HG03060 (cell line): ENCODE results near the gene FXYD7.
"Not testable (repeated sequence)": the region's sequence is repeated elsewhere in the genome, so short reads cannot be mapped to it uniquely, and the experiment has no call there.

Experiments
- ATAC-seq: cut with Tn5 transposase; IDR thresholded peaks from one replicate; pipeline ENCODE4 v1.9.1; 2021; ENCODE audit warnings: low read depth, moderate number of reproducible peaks; ENCODE audit not compliant: unreplicated experiment

FXYD7 gene

DNA sequence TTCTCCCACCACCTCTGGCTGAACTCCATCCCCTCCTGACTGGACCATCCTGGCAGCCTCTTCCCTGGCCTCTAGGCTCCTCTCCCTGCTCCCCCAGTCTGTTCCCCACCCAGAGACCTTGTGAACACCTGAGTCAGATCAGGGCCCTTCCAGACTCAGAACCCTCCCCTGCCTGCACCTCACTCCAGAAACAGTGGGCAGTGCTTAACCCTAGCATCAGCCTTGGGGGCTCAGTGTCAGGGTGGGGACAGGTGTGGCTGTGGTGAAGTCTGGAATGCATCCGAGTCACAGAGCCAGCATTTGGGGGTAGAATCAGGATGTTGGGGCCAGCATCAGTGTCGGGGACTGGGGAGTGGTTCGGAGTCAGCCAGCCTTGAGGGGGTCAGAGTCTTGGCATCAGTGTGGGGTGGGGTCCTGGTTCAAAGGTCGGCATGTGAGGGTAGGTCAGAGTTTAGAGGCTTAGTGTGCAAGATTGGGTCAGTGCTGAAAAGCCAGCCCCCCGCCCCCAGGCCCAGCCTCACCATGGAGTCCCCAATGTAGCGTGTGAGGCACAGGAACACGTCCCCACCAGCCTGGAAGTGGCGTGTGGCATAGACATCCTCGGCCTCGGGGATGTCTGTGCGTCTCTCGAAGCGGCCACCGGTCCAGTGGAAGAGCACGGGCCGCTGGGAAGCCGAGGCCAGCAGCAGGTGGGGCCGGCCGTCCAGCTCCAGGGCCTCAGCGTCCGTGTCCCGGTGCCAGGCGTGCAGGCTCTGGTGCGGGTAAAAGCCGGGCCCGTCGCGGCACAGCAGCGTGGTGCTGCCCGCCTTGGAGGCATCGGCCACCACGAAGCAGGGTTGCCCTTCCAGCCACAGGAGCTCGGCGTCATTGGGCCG lies 17.1 kb upstream of the FXYD7 start:
- no peak for ATAC-seq

DNA sequence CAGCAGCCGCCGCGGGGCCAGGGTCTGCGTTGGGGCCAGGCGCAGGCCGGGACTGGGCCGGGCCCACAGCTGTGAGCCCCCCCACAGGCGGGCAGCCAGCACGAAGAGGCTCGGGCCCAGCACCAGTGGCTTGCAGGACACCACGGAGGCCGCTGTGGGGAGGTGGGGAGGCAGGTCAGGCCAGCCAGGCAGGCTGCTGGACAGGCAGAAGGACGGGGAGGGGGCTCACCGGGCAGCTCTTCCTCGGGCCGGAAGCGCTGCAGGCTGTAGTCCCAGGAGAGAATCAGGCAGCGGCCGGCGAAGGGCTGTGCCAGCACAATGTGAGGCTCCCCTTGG lies 16.5 kb upstream of the FXYD7 start:
- ATAC-seq = no peak

- ATAC-seq = no peak
Measured at GRCh38 chr19:35127871-35128270, 15.2 kb upstream of the FXYD7 start.

GRCh38 chr19:35128398-35129057 lies 14.5 kb upstream of the FXYD7 start:
- no peak for ATAC-seq

DNA sequence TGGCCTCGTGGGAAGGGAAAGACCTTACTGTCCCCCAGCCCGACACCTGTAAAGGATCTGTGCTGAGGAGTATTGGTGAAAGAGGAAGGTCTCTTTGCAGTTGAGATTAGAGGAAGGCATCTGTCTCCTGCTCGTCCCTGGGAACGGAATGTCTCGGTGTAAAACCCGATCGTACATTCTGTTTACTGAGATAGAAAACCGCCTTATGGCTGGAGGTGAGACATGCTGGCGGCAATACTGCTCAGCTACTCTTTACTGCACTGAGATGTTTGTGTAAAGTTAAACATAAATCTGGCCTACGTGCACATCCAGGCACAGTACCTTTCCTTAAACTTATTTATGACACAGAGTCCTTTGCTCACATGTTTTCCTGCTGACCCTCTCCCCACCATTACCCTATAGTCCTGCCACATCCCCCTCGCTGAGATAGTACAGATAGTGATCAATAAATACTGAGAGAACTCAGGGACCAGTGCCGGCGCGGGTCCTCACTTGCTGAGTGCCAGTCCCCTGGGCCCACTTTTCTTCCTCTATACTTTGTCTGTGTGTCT lies 13.3 kb upstream of the FXYD7 start:
- not testable (repeated sequence) for ATAC-seq

GRCh38 chr19:35130761-35131720 lies 12.0 kb upstream of the FXYD7 start:
- ATAC-seq = no peak

DNA sequence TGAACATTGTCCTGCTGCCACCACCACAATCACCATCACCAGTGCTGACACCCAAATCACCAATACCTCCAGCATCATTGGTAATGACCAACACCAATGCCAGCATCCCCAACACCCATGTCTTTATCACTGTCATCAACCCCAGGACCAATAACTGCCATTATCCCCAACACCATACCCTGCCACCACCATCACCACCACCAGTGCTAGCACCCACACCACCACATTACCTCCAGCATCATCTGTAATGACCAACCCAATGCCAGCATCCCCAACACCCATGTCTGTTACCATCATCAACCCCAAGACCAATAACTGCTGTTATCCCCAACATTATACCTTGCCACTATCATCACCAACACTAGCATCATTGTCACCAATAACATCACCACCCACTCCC lies 10.8 kb upstream of the FXYD7 start:
- no peak for ATAC-seq

DNA sequence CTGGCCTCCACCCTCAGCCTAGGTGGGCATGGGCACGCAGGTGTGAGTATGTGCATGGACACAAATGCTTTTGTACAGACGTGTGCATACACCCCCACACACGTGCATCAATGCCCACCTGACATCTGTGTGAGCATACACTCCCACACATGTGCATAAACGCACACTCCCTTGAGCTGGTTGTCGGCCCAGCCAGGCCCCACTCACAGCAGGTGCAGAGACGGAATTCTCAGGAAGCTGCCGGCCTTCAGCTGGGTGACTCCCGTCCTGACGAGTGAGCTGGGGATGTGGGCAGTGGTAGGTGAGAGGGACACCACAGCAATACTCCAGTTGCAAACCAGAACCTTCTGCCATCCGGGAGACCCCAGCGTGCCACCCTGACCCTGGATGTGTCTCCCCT lies 9.2 kb upstream of the FXYD7 start:
- no peak for ATAC-seq

- ATAC-seq = no peak
Measured at GRCh38 chr19:35134601-35135242, 8.3 kb upstream of the FXYD7 start, which contains the start of gene LGI4. LGI4 (minus strand) TSS chr19:35135059; CDS start chr19:35134680, 379 bp downstream.

GRCh38 chr19:35135389-35135909 lies 7.6 kb upstream of the FXYD7 start:
- ATAC-seq = no peak

GRCh38 chr19:35136231-35136630 lies 6.8 kb upstream of the FXYD7 start:
- ATAC-seq = no peak

GRCh38 chr19:35136977-35137702 lies 5.9 kb upstream of the FXYD7 start:
- ATAC-seq = no peak

- no peak for ATAC-seq
Measured at GRCh38 chr19:35138305-35138892, 4.7 kb upstream of the FXYD7 start, which contains the start of gene FXYD1. FXYD1 (plus strand) TSS chr19:35138824; CDS start chr19:35140080, 1,256 bp downstream.

GRCh38 chr19:35140207-35140961 lies 2.7 kb upstream of the FXYD7 start:
- ATAC-seq = no peak

DNA sequence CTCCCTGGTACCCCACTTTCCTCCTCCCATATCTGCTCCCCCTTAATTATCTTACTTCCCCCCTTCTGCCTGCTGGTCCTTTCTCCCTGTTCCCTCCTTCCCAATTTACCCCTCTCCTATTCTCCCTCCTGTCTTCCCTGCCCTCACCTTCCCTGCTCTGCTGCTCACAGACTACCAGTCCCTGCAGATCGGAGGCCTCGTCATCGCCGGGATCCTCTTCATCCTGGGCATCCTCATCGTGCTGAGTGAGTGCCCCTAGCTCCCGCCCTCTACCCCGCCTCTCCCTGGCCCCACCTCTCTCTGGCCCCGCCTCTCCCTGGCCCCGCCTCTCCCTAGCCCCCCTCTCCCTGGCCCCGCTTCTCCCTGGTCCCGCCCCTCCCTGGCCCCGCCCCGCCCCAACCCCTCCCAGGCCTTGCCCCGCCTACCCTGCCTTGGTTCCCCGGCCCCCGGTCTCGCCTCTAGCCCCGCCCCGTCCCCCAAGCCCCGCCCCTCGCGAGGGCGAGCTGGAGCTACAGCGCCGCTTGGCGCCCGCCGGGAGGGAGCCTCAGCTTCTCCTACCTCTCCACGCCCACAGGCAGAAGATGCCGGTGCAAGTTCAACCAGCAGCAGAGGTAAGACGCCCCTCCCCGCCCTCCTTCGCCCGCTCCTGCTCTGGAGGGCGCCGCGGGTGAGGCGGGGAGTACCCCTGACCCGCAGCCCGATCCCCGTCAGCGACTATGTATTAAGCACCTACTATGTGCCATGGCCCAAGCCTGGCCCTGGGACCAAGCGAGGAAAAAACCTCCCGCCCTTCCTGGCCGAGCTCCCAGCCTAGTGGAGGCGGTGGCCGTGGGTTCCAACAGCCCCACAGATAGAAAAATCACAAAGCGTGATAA lies 1.9 kb upstream of the FXYD7 start:
- ATAC-seq = no peak

DNA sequence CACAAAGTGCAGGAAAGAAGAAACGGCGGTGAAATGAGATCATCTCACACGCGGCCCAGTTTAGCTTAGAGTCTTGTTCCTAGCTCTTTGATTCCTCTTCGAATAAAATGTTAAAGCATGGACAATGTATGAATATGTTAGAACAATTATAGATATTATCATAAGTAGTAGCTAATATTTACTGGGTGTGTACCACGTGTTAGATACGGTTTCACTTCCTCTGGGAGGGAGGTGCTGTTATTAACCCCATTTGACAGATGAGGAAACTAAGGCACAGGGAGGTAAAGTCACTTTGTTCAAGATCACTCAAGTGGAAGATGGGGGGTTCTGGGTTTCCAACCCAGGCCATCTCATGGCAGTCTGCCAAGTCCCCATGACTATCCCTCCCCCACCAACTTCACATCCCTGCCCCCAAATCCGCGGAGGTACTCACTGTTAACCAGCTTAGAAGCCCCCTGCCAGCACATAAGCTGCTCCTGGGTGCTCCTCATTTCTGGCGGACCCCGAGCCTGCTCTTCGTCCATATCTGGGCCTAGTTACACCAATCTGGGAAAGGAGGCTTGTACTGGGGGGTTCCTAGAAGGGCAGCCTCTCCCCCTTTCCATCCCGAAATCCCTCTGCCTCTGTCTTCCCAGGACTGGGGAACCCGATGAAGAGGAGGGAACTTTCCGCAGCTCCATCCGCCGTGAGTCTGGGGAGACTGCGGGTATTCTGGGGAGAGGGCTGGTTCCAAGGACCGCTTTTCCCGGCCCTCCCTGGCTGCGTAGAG lies 1.0 kb upstream of the FXYD7 start:
- ATAC-seq = no peak
